ENCODE results near the gene NTRK3. TPM values are rescaled to one million over a fixed set of nuclear protein-coding genes. Genes with fewer than 3 reads are reported as not detected.
A peak's percentile ranks its signal among the peaks of the same experiment; 100 is the strongest.

The NTRK3 gene
- total and polyA plus RNA-seq, 5 experiments from 2014 or later: not detected

- no peaks in the 10 kb centered on the region for H3K9me3 Mint-ChIP-seq
- ATAC-seq (no peak), DNase-seq (no peak)
- H3K4me3 Mint-ChIP-seq: no peak overlapping the region
- H3K27me3 Mint-ChIP-seq: peaks cover 0 to 11% (median 2%) of the 10 kb centered on the region in 5 donors
- H3K36me3 Mint-ChIP-seq: no peaks in the 10 kb centered on the region
- no peak overlapping the region for H3K27ac Mint-ChIP-seq
- no peaks in the 10 kb centered on the region for H3K4me1 Mint-ChIP-seq
- POLR2A ChIA-PET: no interaction called here
Observed at GRCh38 chr15:88066636-88067330, 189.8 kb downstream of the NTRK3 start.

GRCh38 chr15:88061452-88061851 is 195.1 kb downstream of the NTRK3 start:
- Mint-ChIP-seq H3K27me3 (no peaks in the 10 kb centered on the region), H3K4me1 (no peaks in the 10 kb centered on the region), H3K9me3 (peaks cover 0 to 3% (median 0%) of the 10 kb centered on the region in 9 donors), H3K36me3 (no peaks in the 10 kb centered on the region), H3K4me3 (no peak overlapping the region), H3K27ac (no peak overlapping the region)
- POLR2A ChIA-PET: no interaction called here
- DNase-seq: no peak
- no peak for ATAC-seq

GRCh38 chr15:88060383-88060782 is 196.2 kb downstream of the NTRK3 start:
- no peak for ATAC-seq
- Mint-ChIP-seq H3K27me3 (no peaks in the 10 kb centered on the region), H3K4me3 (no peak overlapping the region), H3K36me3 (no peaks in the 10 kb centered on the region), H3K27ac (no peak overlapping the region), H3K4me1 (no peaks in the 10 kb centered on the region), H3K9me3 (peaks cover 0 to 3% (median 0%) of the 10 kb centered on the region in 9 donors)
- DNase-seq: no peak
- POLR2A ChIA-PET: no interaction called here

GRCh38 chr15:88057836-88058235 is 198.7 kb downstream of the NTRK3 start:
- no peaks in the 10 kb centered on the region for H3K4me1 Mint-ChIP-seq
- peak overlapping the region in 1 of 10 donors; percentile 9 for H3K27ac Mint-ChIP-seq
- POLR2A ChIA-PET: no interaction called here
- no peak overlapping the region for H3K4me3 Mint-ChIP-seq
- H3K36me3 Mint-ChIP-seq: no peaks in the 10 kb centered on the region
- ATAC-seq: no peak
- no peak for DNase-seq
- H3K9me3 Mint-ChIP-seq: peaks cover 0 to 3% (median 0%) of the 10 kb centered on the region in 9 donors
- no peaks in the 10 kb centered on the region for H3K27me3 Mint-ChIP-seq

GRCh38 chr15:88049506-88049905 is 207.0 kb downstream of the NTRK3 start:
- no peaks in the 10 kb centered on the region for H3K36me3 Mint-ChIP-seq
- H3K9me3 Mint-ChIP-seq: peaks cover 0 to 2% (median 0%) of the 10 kb centered on the region in 9 donors
- no peak overlapping the region for H3K27ac Mint-ChIP-seq
- H3K4me1 Mint-ChIP-seq: no peaks in the 10 kb centered on the region
- ATAC-seq: no peak
- POLR2A ChIA-PET: no interaction called here
- DNase-seq: no peak
- H3K4me3 Mint-ChIP-seq: no peak overlapping the region
- H3K27me3 Mint-ChIP-seq: peaks cover 0 to 30% (median 5%) of the 10 kb centered on the region in 5 donors

GRCh38 chr15:88048755-88049154 is 207.8 kb downstream of the NTRK3 start:
- Mint-ChIP-seq H3K4me3 (no peak overlapping the region), H3K27ac (no peak overlapping the region), H3K4me1 (no peaks in the 10 kb centered on the region), H3K27me3 (peaks cover 0 to 30% (median 5%) of the 10 kb centered on the region in 5 donors), H3K36me3 (no peaks in the 10 kb centered on the region), H3K9me3 (peaks cover 0 to 2% (median 0%) of the 10 kb centered on the region in 9 donors)
- ATAC-seq (no peak), DNase-seq (no peak)
- POLR2A ChIA-PET: no interaction called here

GRCh38 chr15:88048237-88048636 is 208.3 kb downstream of the NTRK3 start:
- Mint-ChIP-seq H3K4me1 (no peaks in the 10 kb centered on the region), H3K27ac (no peak overlapping the region), H3K27me3 (peaks cover 0 to 30% (median 5%) of the 10 kb centered on the region in 5 donors), H3K4me3 (no peak overlapping the region), H3K9me3 (peaks cover 0 to 3% (median 0%) of the 10 kb centered on the region in 9 donors), H3K36me3 (no peaks in the 10 kb centered on the region)
- POLR2A ChIA-PET: no interaction called here
- ATAC-seq: no peak
- DNase-seq: no peak

- Mint-ChIP-seq H3K9me3 (peaks cover 0 to 4% (median 0%) of the 10 kb centered on the region in 9 donors), H3K4me3 (no peak overlapping the region), H3K27me3 (peaks cover 0 to 29% (median 5%) of the 10 kb centered on the region in 5 donors), H3K27ac (no peak overlapping the region), H3K36me3 (no peaks in the 10 kb centered on the region), H3K4me1 (no peaks in the 10 kb centered on the region)
- POLR2A ChIA-PET: no interaction called here
- ATAC-seq (no peak), DNase-seq (no peak)
Observed at GRCh38 chr15:88046576-88047129, 209.9 kb downstream of the NTRK3 start.

- POLR2A ChIA-PET: no interaction called here
- no peak for ATAC-seq
- no peak overlapping the region for H3K27ac Mint-ChIP-seq
Observed at GRCh38 chr15:88043396-88043795, 213.1 kb downstream of the NTRK3 start.

GRCh38 chr15:88042047-88042446 is 214.5 kb downstream of the NTRK3 start:
- H3K4me1 Mint-ChIP-seq: no peaks in the 10 kb centered on the region
- H3K9me3 Mint-ChIP-seq: peaks cover 0 to 4% (median 0%) of the 10 kb centered on the region in 9 donors

More at GRCh38 chr15:88043396-88043795, 213.1 kb downstream of the NTRK3 start:
- H3K27me3 Mint-ChIP-seq: peaks cover 0 to 36% (median 5%) of the 10 kb centered on the region in 5 donors
- H3K36me3 Mint-ChIP-seq: no peaks in the 10 kb centered on the region
- peaks cover 0 to 4% (median 0%) of the 10 kb centered on the region in 9 donors for H3K9me3 Mint-ChIP-seq
- no peaks in the 10 kb centered on the region for H3K4me1 Mint-ChIP-seq
- no peak overlapping the region for H3K4me3 Mint-ChIP-seq
- DNase-seq: no peak

GRCh38 chr15:88040516-88040915 is 216.0 kb downstream of the NTRK3 start:
- Mint-ChIP-seq H3K4me3 (no peak overlapping the region), H3K9me3 (peaks cover 0 to 4% (median 0%) of the 10 kb centered on the region in 9 donors), H3K27me3 (peaks cover 10 to 49% (median 13%) of the 10 kb centered on the region in 5 donors), H3K4me1 (peaks cover 0 to 4% (median 0%) of the 10 kb centered on the region in 4 donors), H3K36me3 (no peaks in the 10 kb centered on the region), H3K27ac (no peak overlapping the region)
- no peak for ATAC-seq
- no peak for DNase-seq
- POLR2A ChIA-PET: no interaction called here

More at GRCh38 chr15:88042047-88042446, 214.5 kb downstream of the NTRK3 start:
- peaks cover 0 to 49% (median 5%) of the 10 kb centered on the region in 5 donors for H3K27me3 Mint-ChIP-seq
- no peak overlapping the region for H3K4me3 Mint-ChIP-seq
- H3K36me3 Mint-ChIP-seq: no peaks in the 10 kb centered on the region
- POLR2A ChIA-PET: no interaction called here
- DNase-seq (no peak), ATAC-seq (no peak)
- H3K27ac Mint-ChIP-seq: no peak overlapping the region

GRCh38 chr15:88038261-88038660 is 218.3 kb downstream of the NTRK3 start:
- POLR2A ChIA-PET: no interaction called here

GRCh38 chr15:88036154-88036839 is 220.2 kb downstream of the NTRK3 start:
- POLR2A ChIA-PET: no interaction called here
- Mint-ChIP-seq H3K4me1 (peaks cover 0 to 6% (median 0%) of the 10 kb centered on the region in 4 donors), H3K27me3 (peaks cover 13 to 71% (median 28%) of the 10 kb centered on the region in 5 donors), H3K27ac (peak overlapping the region in 3 of 10 donors; percentile 42 to 71 (median 45)), H3K9me3 (no peaks in the 10 kb centered on the region), H3K36me3 (no peaks in the 10 kb centered on the region), H3K4me3 (no peak overlapping the region)
- DNase-seq (no peak), ATAC-seq (no peak)

More at GRCh38 chr15:88038261-88038660, 218.3 kb downstream of the NTRK3 start:
- Mint-ChIP-seq H3K4me1 (peaks cover 0 to 4% (median 0%) of the 10 kb centered on the region in 4 donors), H3K27me3 (peaks cover 13 to 62% (median 24%) of the 10 kb centered on the region in 5 donors), H3K4me3 (no peak overlapping the region), H3K27ac (no peak overlapping the region), H3K9me3 (peaks cover 0 to 3% (median 0%) of the 10 kb centered on the region in 9 donors), H3K36me3 (no peaks in the 10 kb centered on the region)
- DNase-seq (no peak), ATAC-seq (no peak)
